H9 (cell line): ENCODE results near the gene DPF1. TPM values are rescaled to one million over a fixed set of nuclear protein-coding genes. Genes with fewer than 3 reads are reported as not detected.

Experiments used
- DNase-seq: peaks from one replicate; pipeline ENCODE4 v3.0.0-alpha.2; 2017
- H2AFZ ChIP-seq: one replicate; pipeline ENCODE4 v1.6.1; 2013; ENCODE audit warnings: mild to moderate bottlenecking, low read length, control low read depth, moderate library complexity
- H2AK5ac ChIP-seq: 2 replicates; pipeline ENCODE4 v1.6.1; 2013; ENCODE audit warnings: low read length, control low read depth, mixed read lengths; ENCODE audit not compliant: insufficient read length
- H2BK120ac ChIP-seq: one replicate; pipeline ENCODE4 v1.6.1; 2013; ENCODE audit warnings: low read depth, mild to moderate bottlenecking, low read length, control low read depth, inconsistent platforms; ENCODE audit not compliant: poor library complexity, severe bottlenecking
- H2BK12ac ChIP-seq: 2 replicates; pipeline ENCODE4 v1.6.1; 2013; ENCODE audit warnings: low read length, control low read depth, mixed read lengths, low read depth; ENCODE audit not compliant: insufficient read length
- H2BK15ac ChIP-seq: 2 replicates; pipeline ENCODE4 v1.6.1; 2013; ENCODE audit warnings: low read depth, low read length, control low read depth
- H2BK20ac ChIP-seq: one replicate; pipeline ENCODE4 v1.6.1; 2013; ENCODE audit warnings: low read depth, mild to moderate bottlenecking, low read length, control low read depth, inconsistent platforms; ENCODE audit not compliant: poor library complexity, severe bottlenecking
- H2BK5ac ChIP-seq: 2 replicates; pipeline ENCODE4 v1.6.1; 2013; ENCODE audit warnings: low read length, control low read depth, mixed read lengths; ENCODE audit not compliant: insufficient read length
- H3K14ac ChIP-seq: 2 replicates; pipeline ENCODE4 v1.6.1; 2013; ENCODE audit warnings: low read length, control low read depth; ENCODE audit not compliant: insufficient read depth
- H3K18ac ChIP-seq: 2 replicates; pipeline ENCODE4 v1.6.1; 2013; ENCODE audit warnings: low read depth, mild to moderate bottlenecking, mixed read lengths, low read length, control low read depth; ENCODE audit not compliant: insufficient read length
- H3K23ac ChIP-seq: 2 replicates; pipeline ENCODE4 v1.6.1; 2013; ENCODE audit warnings: low read length, control low read depth, mixed read lengths, low read depth; ENCODE audit not compliant: insufficient read length
- H3K23me2 ChIP-seq: 2 replicates; pipeline ENCODE4 v1.6.1; 2013; ENCODE audit warnings: low read depth, mild to moderate bottlenecking, mixed read lengths, low read length, control low read depth; ENCODE audit not compliant: insufficient read length, poor library complexity, severe bottlenecking
- H3K27ac ChIP-seq: 2 replicates; pipeline ENCODE4 v1.5.1; 2013; ENCODE audit warnings: low read length, control low read depth, mixed read lengths, low read depth; ENCODE audit not compliant: insufficient read length
- H3K27me3 ChIP-seq: 2 replicates; pipeline ENCODE4 v1.6.1; 2013; ENCODE audit warnings: low read length, control low read depth, inconsistent platforms; ENCODE audit not compliant: insufficient read depth
- H3K4ac ChIP-seq: 2 replicates; pipeline ENCODE4 v1.6.1; 2013; ENCODE audit warnings: low read depth, mild to moderate bottlenecking, control low read depth, inconsistent platforms, low read length, moderate library complexity
- H3K4me1 ChIP-seq: 2 replicates; pipeline ENCODE4 v1.6.1; 2013; ENCODE audit warnings: low read length, control low read depth, inconsistent platforms; ENCODE audit not compliant: insufficient read depth
- H3K4me2 ChIP-seq: 2 replicates; pipeline ENCODE4 v1.6.1; 2013; ENCODE audit warnings: low read length, control low read depth, mixed read lengths; ENCODE audit not compliant: insufficient read length, insufficient read depth
- H3K56ac ChIP-seq: 2 replicates; pipeline ENCODE4 v1.6.1; 2013; ENCODE audit warnings: low read depth, mild to moderate bottlenecking, mixed read lengths, low read length, control low read depth; ENCODE audit not compliant: insufficient read length
- H3K79me1 ChIP-seq: 2 replicates; pipeline ENCODE4 v1.6.1; 2013; ENCODE audit warnings: low read depth, mild to moderate bottlenecking, moderate library complexity, low read length, control low read depth, inconsistent platforms; ENCODE audit not compliant: insufficient read depth, poor library complexity, severe bottlenecking
- H3K79me2 ChIP-seq: 2 replicates; pipeline ENCODE4 v1.6.1; 2013; ENCODE audit warnings: low read length, control low read depth, inconsistent platforms; ENCODE audit not compliant: insufficient read depth
- H3K9ac ChIP-seq: 2 replicates; pipeline ENCODE4 v1.6.1; 2013; ENCODE audit warnings: low read length, control low read depth, mixed read lengths; ENCODE audit not compliant: insufficient read length; ENCODE audit errors: extremely low read depth
- H3K9me3 ChIP-seq: one replicate; pipeline ENCODE4 v1.6.1; 2013; ENCODE audit warnings: low read depth, low read length, inconsistent platforms; ENCODE audit not compliant: control insufficient read depth
- H3T11ph ChIP-seq: one replicate; pipeline ENCODE4 v1.6.1; 2013; ENCODE audit warnings: mild to moderate bottlenecking, low read length, control low read depth, inconsistent platforms
- H4K20me1 ChIP-seq: one replicate; pipeline ENCODE4 v1.6.1; 2013; ENCODE audit not compliant: control insufficient read depth, insufficient read length, insufficient read depth
- H4K5ac ChIP-seq: 2 replicates; pipeline ENCODE4 v1.6.1; 2013; ENCODE audit warnings: low read depth, mild to moderate bottlenecking, mixed read lengths, low read length, control low read depth; ENCODE audit not compliant: insufficient read length
- H4K8ac ChIP-seq: replicated peaks from 2 replicates; pipeline ENCODE4 v1.6.1; 2013; ENCODE audit warnings: low read length, control low read depth, mixed read lengths, low read depth; ENCODE audit not compliant: insufficient read length
- H4K91ac ChIP-seq: 2 replicates; pipeline ENCODE4 v1.6.1; 2013; ENCODE audit warnings: low read depth, mild to moderate bottlenecking, moderate library complexity, mixed read lengths, low read length, control low read depth; ENCODE audit not compliant: insufficient read length
- H3K27ac Mint-ChIP-seq, 3 experiments: 2 replicates in 2 of 3; 3 replicates in 1 of 3; pipeline ENCODE4 v1.8.0; 2020 to 2021; ENCODE audit warnings: mixed read lengths in 3 of 3, mild to moderate bottlenecking in 1 of 3, moderate library complexity in 1 of 3
- H3K27me3 Mint-ChIP-seq: 2 replicates; pipeline ENCODE4 v1.8.0; 2021; ENCODE audit warnings: low read depth, mild to moderate bottlenecking, moderate library complexity, mixed read lengths
- H3K36me3 Mint-ChIP-seq, 3 experiments: 2 replicates in 2 of 3; 3 replicates in 1 of 3; pipeline ENCODE4 v1.8.0; 2020 to 2021; ENCODE audit warnings: low read depth in 3 of 3, mixed read lengths in 3 of 3; ENCODE audit not compliant: insufficient read depth in 1 of 3
- H3K4me1 Mint-ChIP-seq, 2 experiments: 2 replicates each; pipeline ENCODE4 v1.8.0; 2020; ENCODE audit warnings: mixed read lengths in 2 of 2
- H3K4me3 Mint-ChIP-seq, 2 experiments: 2 replicates in 1 of 2; 3 replicates in 1 of 2; pipeline ENCODE4 v1.8.0; 2020 to 2021; ENCODE audit warnings: mild to moderate bottlenecking in 2 of 2, mixed read lengths in 2 of 2, moderate library complexity in 1 of 2
- H3K9me3 Mint-ChIP-seq, 2 experiments: 2 replicates in 1 of 2; 3 replicates in 1 of 2; pipeline ENCODE4 v1.8.0; 2020; ENCODE audit warnings: mild to moderate bottlenecking in 2 of 2, mixed read lengths in 2 of 2, moderate library complexity in 1 of 2
- CTCF ChIP-seq: fragments of 200-600 bp; sonication (generic); conservative IDR thresholded peaks from 3 replicates; pipeline ENCODE4 v1.8.0; 2021; ENCODE audit warnings: antibody characterized with exemption, mild to moderate bottlenecking
- WGBS: extraction: QIAGEN DNeasy Blood & Tissue Kit; methylation state at CpG from one replicate; pipeline ENCODE4 v1.1.7; 2013; ENCODE audit warnings: missing lambda C conversion rate, low lambda C conversion rate, mixed read lengths; ENCODE audit not compliant: insufficient read length; ENCODE audit errors: extremely low coverage; 5-methylcytosine and 5-hydroxymethylcytosine counted together
- total RNA-seq: library from RNA; stranded (reverse); gene quantifications from 2 replicates; pipeline ENCODE4 v1.2.1, GENCODE V29; 2021

The DPF1 gene
- total RNA-seq, 1 experiment from 2014 or later, result 12.0 TPM

GRCh38 chr19:38245826-38246498 lies 21.9 kb upstream of the DPF1 start:
- H2BK15ac ChIP-seq, result no peak overlapping the region
- H2AFZ ChIP-seq, result no peak overlapping the region
- H3K79me2 ChIP-seq, result no peaks in the 10 kb centered on the region
- H3K56ac ChIP-seq, result no peak overlapping the region
- peaks cover 3% of the 10 kb centered on the region; the same call in 1 of the 2 replicates for H3K4me1 ChIP-seq
- peaks cover 13 to 30% of the 10 kb centered on the region in 2 experiments for H3K4me1 Mint-ChIP-seq
- no peak for DNase-seq
- no peak overlapping the region for H3K4ac ChIP-seq
- no peak overlapping the region for H4K91ac ChIP-seq
- H3K36me3 Mint-ChIP-seq, result no peaks in the 10 kb centered on the region; a peak in 1 of 7 replicates
- H3T11ph ChIP-seq, result no peak overlapping the region
- no peak overlapping the region for H3K27ac ChIP-seq
- H3K4me3 Mint-ChIP-seq, result no peak overlapping the region
- no peak overlapping the region for H4K5ac ChIP-seq
- H4K8ac ChIP-seq, result no peak overlapping the region
- H3K79me1 ChIP-seq, result no peaks in the 10 kb centered on the region
- H3K4me2 ChIP-seq, result no peak overlapping the region
- no peak overlapping the region for H3K23ac ChIP-seq
- no peaks in the 10 kb centered on the region for H4K20me1 ChIP-seq
- H3K14ac ChIP-seq, result no peak overlapping the region
- TF ChIP-seq CTCF, result no peak
- no peak overlapping the region for H2BK120ac ChIP-seq
- H3K9ac ChIP-seq, result no peak overlapping the region
- H3K23me2 ChIP-seq, result peaks cover 7% of the 10 kb centered on the region
- peaks cover 11% of the 10 kb centered on the region for H3K27me3 Mint-ChIP-seq
- H3K27ac Mint-ChIP-seq, result peak overlapping the region in 1 of 3 experiments; percentile 31; a peak in 1 of 7 replicates
- no peak overlapping the region for H2BK20ac ChIP-seq
- H3K18ac ChIP-seq, result no peak overlapping the region
- no peaks in the 10 kb centered on the region for H3K9me3 ChIP-seq
- H2AK5ac ChIP-seq, result no peak overlapping the region
- H2BK12ac ChIP-seq, result no peak overlapping the region
- no CpG with 5 or more reads among the region's 14 CpGs for WGBS
- no peaks in the 10 kb centered on the region; a peak in 1 of 5 replicates for H3K9me3 Mint-ChIP-seq
- H3K27me3 ChIP-seq, result no peaks in the 10 kb centered on the region
- H2BK5ac ChIP-seq, result no peak overlapping the region
